Urinary bladder (tissue), 4 donors: Measurements from ENCODE around the gene BRME1. TPM values are rescaled to one million over a fixed set of nuclear protein-coding genes. Genes with fewer than 3 reads are reported as not detected.
"Not testable (repeated sequence)": the region's sequence is repeated elsewhere in the genome, so short reads cannot be mapped to it uniquely, and the experiment has no call there.

Source experiments
- DNase-seq: peaks from one replicate; pipeline ENCODE4 v3.0.0-alpha.2; 2015; ENCODE audit errors: extremely low spot score
- H3K27ac ChIP-seq: one replicate; pipeline ENCODE4 v1.5.1; 2013; ENCODE audit warnings: low read depth, mild to moderate bottlenecking, moderate library complexity
- H3K36me3 ChIP-seq: one replicate; pipeline ENCODE4 v1.6.1; 2013; ENCODE audit warnings: mild to moderate bottlenecking, moderate library complexity; ENCODE audit not compliant: insufficient read depth
- H3K4me1 ChIP-seq: one replicate; pipeline ENCODE4 v1.6.1; 2013; ENCODE audit warnings: mild to moderate bottlenecking, moderate library complexity; ENCODE audit not compliant: insufficient read depth
- H3K4me3 ChIP-seq: one replicate; pipeline ENCODE4 v1.5.1; 2013; ENCODE audit warnings: low read depth, low read length
- WGBS: extraction: QIAGEN DNeasy Blood & Tissue Kit; methylation state at CpG from one replicate; pipeline ENCODE4 v1.1.7; 2013; 5-methylcytosine and 5-hydroxymethylcytosine counted together
- polyA plus RNA-seq: library from polyadenylated mRNA; stranded (reverse); fragments of 200-250 nt; gene quantifications from one replicate; pipeline ENCODE4 v1.2.3, GENCODE V29; 2013
- total RNA-seq: library from RNA; depleted of rRNA; stranded (reverse); fragments of >200 nt; gene quantifications from one replicate; pipeline ENCODE4 v1.2.3, GENCODE V29; 2014
- donor health status: healthy with polysubstance abuse.
- donor health status: healthy.

BRME1 gene
- total and polyA plus RNA-seq, 2 donors: 2.0 to 2.2 TPM

- H3K4me1 ChIP-seq: no peaks in the 10 kb centered on the region
- 2% methylated on average over 27 of the region's 27 CpGs for WGBS
- peak overlapping the region; percentile 36 for H3K4me3 ChIP-seq
- peak overlapping the region; percentile 80 for H3K27ac ChIP-seq
- DNase-seq: no peak
- H3K36me3 ChIP-seq: no peaks in the 10 kb centered on the region
Observed at GRCh38 chr19:13861714-13862531, 44.0 kb downstream of the BRME1 start.

- 20% methylated on average over 11 of the region's 11 CpGs for WGBS
- DNase-seq: no peak
Observed at GRCh38 chr19:13861392-13861713, 44.6 kb downstream of the BRME1 start.

GRCh38 chr19:13860679-13861391 lies 45.1 kb downstream of the BRME1 start:
- DNase-seq: no peak

More at GRCh38 chr19:13861392-13861713, 44.6 kb downstream of the BRME1 start:
- H3K4me3 ChIP-seq: no peak overlapping the region
- H3K27ac ChIP-seq: peak overlapping the region; percentile 80
- no peaks in the 10 kb centered on the region for H3K36me3 ChIP-seq
- no peaks in the 10 kb centered on the region for H3K4me1 ChIP-seq

GRCh38 chr19:13859361-13859880 lies 46.5 kb downstream of the BRME1 start:
- H3K4me3 ChIP-seq: no peak overlapping the region
- WGBS: 94% methylated on average over 3 of the region's 3 CpGs
- no peak for DNase-seq
- no peak overlapping the region for H3K27ac ChIP-seq
- H3K4me1 ChIP-seq: no peaks in the 10 kb centered on the region
- H3K36me3 ChIP-seq: no peaks in the 10 kb centered on the region

More at GRCh38 chr19:13860679-13861391, 45.1 kb downstream of the BRME1 start:
- peak overlapping the region; percentile 80 for H3K27ac ChIP-seq
- no peaks in the 10 kb centered on the region for H3K36me3 ChIP-seq
- H3K4me3 ChIP-seq: no peak overlapping the region
- whole genome bisulfite sequencing: 71% methylated on average over 13 of the region's 13 CpGs
- H3K4me1 ChIP-seq: no peaks in the 10 kb centered on the region

GRCh38 chr19:13856497-13856896 lies 49.4 kb downstream of the BRME1 start:
- 64% methylated on average over 2 of the region's 2 CpGs for WGBS
- DNase-seq: no peak
- no peaks in the 10 kb centered on the region for H3K36me3 ChIP-seq

GRCh38 chr19:13852171-13852707 lies 53.7 kb downstream of the BRME1 start:
- H3K4me3 ChIP-seq, H3K36me3 ChIP-seq, H3K4me1 ChIP-seq, H3K27ac ChIP-seq, DNase-seq: not testable (repeated sequence)
- WGBS: 84% methylated on average over 12 of the region's 12 CpGs

More at GRCh38 chr19:13856497-13856896, 49.4 kb downstream of the BRME1 start:
- no peaks in the 10 kb centered on the region for H3K4me1 ChIP-seq
- no peak overlapping the region for H3K4me3 ChIP-seq
- H3K27ac ChIP-seq: no peak overlapping the region

- 78% methylated on average over 5 of the region's 5 CpGs for WGBS
- peak overlapping the region; percentile 96 for H3K27ac ChIP-seq
- H3K4me3 ChIP-seq, H3K4me1 ChIP-seq, H3K36me3 ChIP-seq, DNase-seq: not testable (repeated sequence)
Observed at GRCh38 chr19:13851734-13852114, 54.2 kb downstream of the BRME1 start.

GRCh38 chr19:13850910-13851733 lies 54.8 kb downstream of the BRME1 start:
- H3K4me1 ChIP-seq: peaks cover 2% of the 10 kb centered on the region
- no peaks in the 10 kb centered on the region for H3K36me3 ChIP-seq
- 20% methylated on average over 26 of the region's 26 CpGs for WGBS
- H3K4me3 ChIP-seq: no peak overlapping the region
- DNase-seq: no peak
- peak overlapping the region; percentile 96 for H3K27ac ChIP-seq

GRCh38 chr19:13849991-13850909 lies 55.7 kb downstream of the BRME1 start:
- no peaks in the 10 kb centered on the region for H3K36me3 ChIP-seq
- no peak overlapping the region for H3K4me3 ChIP-seq
- H3K27ac ChIP-seq: peak overlapping the region; percentile 96
- peaks cover 2% of the 10 kb centered on the region for H3K4me1 ChIP-seq
- WGBS: 14% methylated on average over 66 of the region's 66 CpGs
- no peak for DNase-seq

GRCh38 chr19:13848798-13849676 lies 56.9 kb downstream of the BRME1 start:
- H3K36me3 ChIP-seq: no peaks in the 10 kb centered on the region
- H3K4me1 ChIP-seq: peaks cover 2% of the 10 kb centered on the region
- H3K4me3 ChIP-seq: no peak overlapping the region
- DNase-seq: no peak
- H3K27ac ChIP-seq: peak overlapping the region; percentile 75
- WGBS: 61% methylated on average over 16 of the region's 16 CpGs

GRCh38 chr19:13848340-13848677 lies 57.6 kb downstream of the BRME1 start:
- Histone ChIP-seq H3K27ac (peak overlapping the region; percentile 100), H3K4me1 (peaks cover 2% of the 10 kb centered on the region)
- 67% methylated on average over 4 of the region's 4 CpGs for WGBS

More at GRCh38 chr19:13848340-13848677, 57.6 kb downstream of the BRME1 start:
- Histone ChIP-seq H3K4me3 (no peak overlapping the region), H3K36me3 (no peaks in the 10 kb centered on the region)
- no peak for DNase-seq
